ENCODE measurements around the gene NT5E. TPM values are rescaled to one million over a fixed set of nuclear protein-coding genes. Genes with fewer than 3 reads are reported as not detected.

Gene NT5E
- total RNA-seq (ENCODE audit: low replicate concordance): not detected in 2 replicates

- Histone ChIP-seq H3K27ac (no peak within 1 kb of the TSS), H3K4me3 (peak within 1 kb of the TSS; percentile 56), H3K9me3 (ENCODE audit: low read depth) (no peaks in the 10 kb centered on the region), H3K27me3 (peaks cover 97% of the 10 kb centered on the region), H3K9ac (no peak within 1 kb of the TSS), H3K79me2 (ENCODE audit: low read depth) (no peaks in the 10 kb centered on the region), H3K4me2 (peak within 1 kb of the TSS; percentile 92), H4K20me1 (ENCODE audit: low read depth) (no peaks in the 10 kb centered on the region), H3K4me1 (no peaks in the 10 kb centered on the region), H2AFZ (replicated peaks) (peak within 1 kb of the TSS; percentile 81), H3F3A (ENCODE audit: low read depth) (no peaks in the 10 kb centered on the region), H3K36me3 (no peaks in the 10 kb centered on the region)
- peak; percentile 70 for DNase-seq (ENCODE audit: low spot score)
- Mint-ChIP-seq H3K36me3 (no peaks in the 10 kb centered on the region), H3K4me3 (peak within 1 kb of the TSS; percentile 89), H3K27me3 (ENCODE audit: insufficient read depth, low read depth) (peaks cover 33% of the 10 kb centered on the region), H3K4me1 (peaks cover 11% of the 10 kb centered on the region), H3K9me3 (no peaks in the 10 kb centered on the region), H3K27ac (no peak within 1 kb of the TSS)
- TF ChIP-seq EZH2 (IDR thresholded peaks at IDR 0.05) (peak; percentile 84), EZH2phosphoT487 (IDR thresholded peaks at IDR 0.05) (peak; percentile 93)
- TF ChIP-seq, protein P1, sequence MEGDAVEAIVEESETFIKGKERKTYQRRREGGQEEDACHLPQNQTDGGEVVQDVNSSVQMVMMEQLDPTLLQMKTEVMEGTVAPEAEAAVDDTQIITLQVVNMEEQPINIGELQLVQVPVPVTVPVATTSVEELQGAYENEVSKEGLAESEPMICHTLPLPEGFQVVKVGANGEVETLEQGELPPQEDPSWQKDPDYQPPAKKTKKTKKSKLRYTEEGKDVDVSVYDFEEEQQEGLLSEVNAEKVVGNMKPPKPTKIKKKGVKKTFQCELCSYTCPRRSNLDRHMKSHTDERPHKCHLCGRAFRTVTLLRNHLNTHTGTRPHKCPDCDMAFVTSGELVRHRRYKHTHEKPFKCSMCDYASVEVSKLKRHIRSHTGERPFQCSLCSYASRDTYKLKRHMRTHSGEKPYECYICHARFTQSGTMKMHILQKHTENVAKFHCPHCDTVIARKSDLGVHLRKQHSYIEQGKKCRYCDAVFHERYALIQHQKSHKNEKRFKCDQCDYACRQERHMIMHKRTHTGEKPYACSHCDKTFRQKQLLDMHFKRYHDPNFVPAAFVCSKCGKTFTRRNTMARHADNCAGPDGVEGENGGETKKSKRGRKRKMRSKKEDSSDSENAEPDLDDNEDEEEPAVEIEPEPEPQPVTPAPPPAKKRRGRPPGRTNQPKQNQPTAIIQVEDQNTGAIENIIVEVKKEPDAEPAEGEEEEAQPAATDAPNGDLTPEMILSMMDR (IDR thresholded peaks at IDR 0.05): peak; percentile 19
Measured at GRCh38 chr6:85449818-85450759, at the start of gene NT5E. Gene NT5E, plus strand, starts transcription at chr6:85450083. Its CDS starts 57 bp downstream, at chr6:85450140.

GRCh38 chr6:85400331-85400730, 49.6 kb upstream of the NT5E start:
- no peak overlapping the region for H2AFZ ChIP-seq (replicated peaks)
- H3K4me1 Mint-ChIP-seq: peaks cover 13% of the 10 kb centered on the region
- no peaks in the 10 kb centered on the region for H3F3A ChIP-seq (ENCODE audit: low read depth)
- TF ChIP-seq, protein P1 (IDR thresholded peaks at IDR 0.05): no peak
- TF ChIP-seq EZH2 (IDR thresholded peaks at IDR 0.05) (no peak), EZH2phosphoT487 (IDR thresholded peaks at IDR 0.05) (no peak)
- peaks cover 6% of the 10 kb centered on the region for H3K9me3 ChIP-seq (ENCODE audit: low read depth)
- H3K4me1 ChIP-seq: peaks cover 15% of the 10 kb centered on the region
- no peak overlapping the region for H3K27ac ChIP-seq
- H3K4me3 Mint-ChIP-seq: no peak overlapping the region
- no peaks in the 10 kb centered on the region for H3K36me3 ChIP-seq
- peaks cover 13% of the 10 kb centered on the region for H3K9me3 Mint-ChIP-seq
- no peaks in the 10 kb centered on the region for H4K20me1 ChIP-seq (ENCODE audit: low read depth)
- H3K4me3 ChIP-seq: no peak overlapping the region
- no peak overlapping the region for H3K9ac ChIP-seq
- DNase-seq (ENCODE audit: low spot score): no peak
- no peaks in the 10 kb centered on the region for H3K79me2 ChIP-seq (ENCODE audit: low read depth)
- no peak overlapping the region for H3K27ac Mint-ChIP-seq
- no peaks in the 10 kb centered on the region for H3K36me3 Mint-ChIP-seq
- H3K27me3 Mint-ChIP-seq (ENCODE audit: insufficient read depth, low read depth): no peaks in the 10 kb centered on the region
- H3K4me2 ChIP-seq: no peak overlapping the region
- no peaks in the 10 kb centered on the region for H3K27me3 ChIP-seq

DNA sequence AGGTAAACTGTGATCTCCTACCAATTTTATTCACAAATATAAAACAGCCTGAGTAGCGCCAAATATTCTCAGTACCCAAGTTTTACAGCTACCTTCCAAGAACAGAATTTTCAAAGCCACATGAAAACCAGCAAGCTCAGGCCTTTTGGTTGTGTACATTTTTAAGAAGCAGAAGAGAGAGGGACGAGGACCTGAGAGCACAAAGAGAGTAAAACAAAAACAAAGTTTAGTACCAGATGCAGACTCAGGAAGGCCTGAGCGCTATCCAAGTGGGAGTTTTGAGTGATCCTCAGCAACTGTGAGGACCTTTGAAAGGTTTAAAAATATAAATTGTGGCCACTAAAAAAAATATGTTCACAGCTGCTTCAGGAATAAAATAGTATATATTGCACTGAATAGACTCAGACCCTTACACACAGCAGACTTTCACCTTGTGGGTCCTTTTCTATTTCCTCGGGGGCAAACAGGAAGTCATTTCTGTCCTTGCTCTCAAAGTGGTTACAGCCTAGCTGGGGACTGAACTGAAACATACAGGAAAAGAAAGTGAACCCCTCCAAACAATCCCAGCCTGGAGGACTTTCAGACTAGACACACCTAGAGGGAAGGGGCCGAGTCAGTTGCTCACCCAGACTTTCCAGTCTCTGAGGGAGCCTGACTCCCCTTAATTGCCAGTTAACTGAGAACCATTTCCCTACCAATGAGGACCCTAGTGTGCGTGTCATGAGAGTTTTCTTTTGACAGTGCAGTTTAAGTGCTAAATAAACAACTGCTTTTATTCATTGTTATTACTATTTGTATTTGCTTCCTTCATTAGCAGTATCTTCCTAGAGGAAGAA, 48.5 kb upstream of the NT5E start:
- Histone ChIP-seq H3K4me2 (no peak overlapping the region), H3K27ac (no peak overlapping the region), H3K4me1 (peaks cover 8% of the 10 kb centered on the region), H2AFZ (replicated peaks) (no peak overlapping the region), H3K36me3 (no peaks in the 10 kb centered on the region), H3F3A (ENCODE audit: low read depth) (no peaks in the 10 kb centered on the region), H4K20me1 (ENCODE audit: low read depth) (no peaks in the 10 kb centered on the region), H3K9me3 (ENCODE audit: low read depth) (peaks cover 6% of the 10 kb centered on the region), H3K27me3 (no peaks in the 10 kb centered on the region), H3K9ac (no peak overlapping the region), H3K79me2 (ENCODE audit: low read depth) (no peaks in the 10 kb centered on the region), H3K4me3 (no peak overlapping the region)
- Mint-ChIP-seq H3K36me3 (no peaks in the 10 kb centered on the region), H3K4me1 (peaks cover 13% of the 10 kb centered on the region), H3K27me3 (ENCODE audit: insufficient read depth, low read depth) (peaks cover 2% of the 10 kb centered on the region), H3K9me3 (peaks cover 13% of the 10 kb centered on the region), H3K4me3 (no peak overlapping the region), H3K27ac (no peak overlapping the region)
- DNase-seq (ENCODE audit: low spot score): no peak
- TF ChIP-seq, protein P1 (IDR thresholded peaks at IDR 0.05): no peak
- no peak for TF ChIP-seq EZH2 (IDR thresholded peaks at IDR 0.05)
- no peak for TF ChIP-seq EZH2phosphoT487 (IDR thresholded peaks at IDR 0.05)
